Stimulated activated CD8-positive, alpha-beta memory T cell treated with anti-CD3 and anti-CD28 coated beads, Interleukin-15, amount 100 ng/mL, for 4 hours (primary cell): ENCODE measurements around the gene ANAPC2.

Experiments
- DNase-seq, 2 donors: peaks; one replicate each; pipeline ENCODE4 v3.0.0-alpha.2; 2020; ENCODE audit warnings: low read depth in 2 of 2

Gene ANAPC2

DNA sequence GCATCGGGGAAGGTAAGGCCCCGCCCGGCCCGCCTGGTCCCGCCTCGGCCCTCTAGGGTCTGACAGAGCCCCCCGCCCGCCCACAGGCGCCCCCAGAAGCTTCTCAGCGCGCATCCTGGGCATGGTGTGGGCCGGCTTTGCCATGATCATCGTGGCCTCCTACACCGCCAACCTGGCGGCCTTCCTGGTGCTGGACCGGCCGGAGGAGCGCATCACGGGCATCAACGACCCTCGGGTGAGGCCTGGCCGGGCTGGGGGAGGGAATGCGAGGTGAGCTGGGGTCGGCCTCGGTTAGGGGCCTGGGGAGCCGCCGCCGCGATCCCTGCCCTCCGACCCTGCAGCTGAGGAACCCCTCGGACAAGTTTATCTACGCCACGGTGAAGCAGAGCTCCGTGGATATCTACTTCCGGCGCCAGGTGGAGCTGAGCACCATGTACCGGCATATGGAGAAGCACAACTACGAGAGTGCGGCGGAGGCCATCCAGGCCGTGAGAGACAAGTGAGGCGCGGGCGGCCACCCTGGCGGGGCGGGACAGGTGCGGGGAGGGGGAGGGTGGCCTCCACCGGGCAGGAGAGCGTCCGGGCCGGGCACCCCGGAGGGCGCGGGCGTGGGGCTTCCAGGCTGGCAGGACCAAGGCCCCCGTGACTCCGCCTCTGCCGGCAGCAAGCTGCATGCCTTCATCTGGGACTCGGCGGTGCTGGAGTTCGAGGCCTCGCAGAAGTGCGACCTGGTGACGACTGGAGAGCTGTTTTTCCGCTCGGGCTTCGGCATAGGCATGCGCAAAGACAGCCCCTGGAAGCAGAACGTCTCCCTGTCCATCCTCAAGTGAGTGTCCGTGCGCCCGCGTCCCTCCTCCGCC lies 25.6 kb downstream of the ANAPC2 start:
- DNase-seq, result no peak

DNA sequence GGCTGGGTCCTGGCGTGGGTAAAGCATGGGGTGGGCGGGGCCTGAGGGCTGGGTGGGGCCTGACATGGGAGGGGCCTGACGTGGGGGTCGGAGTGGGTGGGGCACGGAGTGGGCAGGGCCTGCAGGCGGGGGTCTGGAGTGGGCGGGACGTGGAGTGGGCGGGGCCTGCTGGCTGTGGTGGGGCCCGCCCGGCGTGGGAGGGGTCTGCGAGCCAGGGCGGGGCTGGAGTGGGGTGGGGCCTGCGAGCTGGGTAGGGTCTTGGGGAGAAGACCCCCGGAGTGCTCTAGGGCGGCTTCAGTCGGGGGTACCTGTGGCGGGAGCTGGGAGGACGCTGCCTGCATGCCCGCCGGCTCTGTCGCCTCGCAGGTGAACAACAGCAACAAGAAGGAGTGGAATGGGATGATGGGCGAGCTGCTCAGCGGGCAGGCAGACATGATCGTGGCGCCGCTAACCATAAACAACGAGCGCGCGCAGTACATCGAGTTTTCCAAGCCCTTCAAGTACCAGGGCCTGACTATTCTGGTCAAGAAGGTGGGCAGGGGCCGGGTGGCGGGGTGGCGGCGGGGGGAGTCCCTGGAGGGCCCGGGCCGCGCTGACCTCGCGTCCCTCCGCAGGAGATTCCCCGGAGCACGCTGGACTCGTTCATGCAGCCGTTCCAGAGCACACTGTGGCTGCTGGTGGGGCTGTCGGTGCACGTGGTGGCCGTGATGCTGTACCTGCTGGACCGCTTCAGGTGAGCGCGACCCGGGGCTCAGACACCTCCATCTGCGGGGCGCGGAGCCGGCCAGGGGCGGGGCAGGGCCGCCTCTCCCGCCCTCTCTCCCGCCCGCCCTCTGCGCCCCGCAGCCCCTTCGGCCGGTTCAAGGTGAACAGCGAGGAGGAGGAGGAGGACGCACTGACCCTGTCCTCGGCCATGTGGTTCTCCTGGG lies 26.5 kb downstream of the ANAPC2 start:
- DNase-seq, result no peak

DNA sequence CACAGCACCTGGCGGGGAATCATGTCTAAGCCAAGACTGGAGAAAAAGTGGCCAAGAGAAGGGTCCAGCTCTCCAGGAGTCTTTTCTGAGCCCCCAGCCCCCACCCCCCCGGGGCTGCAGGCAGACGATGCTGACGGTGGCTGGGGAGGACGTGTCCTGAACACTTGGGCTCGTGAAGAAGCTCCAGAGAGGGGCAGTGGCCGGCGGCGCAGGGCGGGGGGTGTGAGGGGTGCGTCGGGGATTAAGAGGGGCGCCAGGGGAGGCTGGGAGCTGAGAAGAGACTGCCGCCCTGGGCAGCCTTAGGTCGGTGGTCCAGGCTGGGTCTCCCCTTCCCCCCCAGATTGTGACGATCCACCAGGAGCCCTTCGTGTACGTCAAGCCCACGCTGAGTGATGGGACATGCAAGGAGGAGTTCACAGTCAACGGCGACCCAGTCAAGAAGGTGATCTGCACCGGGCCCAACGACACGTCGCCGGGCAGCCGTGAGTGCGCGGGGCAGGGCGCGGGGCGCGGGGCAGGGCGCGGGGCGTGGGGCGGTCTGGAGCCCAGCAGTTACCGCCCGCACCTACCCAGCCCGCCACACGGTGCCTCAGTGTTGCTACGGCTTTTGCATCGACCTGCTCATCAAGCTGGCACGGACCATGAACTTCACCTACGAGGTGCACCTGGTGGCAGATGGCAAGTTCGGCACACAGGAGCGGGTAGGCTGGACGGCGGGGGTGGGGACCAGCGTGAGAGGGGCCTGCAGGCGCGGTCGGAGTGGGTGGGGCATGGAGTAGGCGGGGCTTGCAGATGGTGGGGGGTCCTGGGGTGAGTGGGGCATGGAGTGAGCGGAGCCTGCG lies 27.4 kb downstream of the ANAPC2 start:
- DNase-seq, result no peak

DNA sequence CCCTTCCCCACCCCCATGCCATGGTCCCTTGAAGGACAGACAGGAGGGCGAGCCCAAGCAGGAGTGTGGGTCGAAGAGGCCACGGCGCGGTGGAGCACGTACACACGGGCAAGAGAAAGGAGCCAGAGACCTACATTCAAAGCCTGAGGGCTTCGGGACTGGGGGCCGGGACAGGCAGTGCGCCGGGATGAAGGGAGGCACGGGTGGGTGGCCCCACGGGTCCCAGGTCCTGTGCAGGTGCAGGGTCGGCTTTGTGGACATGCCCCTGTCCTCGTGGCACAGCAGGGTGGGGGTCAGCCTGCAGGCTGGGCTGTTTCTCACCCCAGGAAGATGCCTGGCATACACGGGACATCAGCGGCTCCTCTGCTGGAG lies 28.3 kb downstream of the ANAPC2 start:
- DNase-seq, result no peak

DNA sequence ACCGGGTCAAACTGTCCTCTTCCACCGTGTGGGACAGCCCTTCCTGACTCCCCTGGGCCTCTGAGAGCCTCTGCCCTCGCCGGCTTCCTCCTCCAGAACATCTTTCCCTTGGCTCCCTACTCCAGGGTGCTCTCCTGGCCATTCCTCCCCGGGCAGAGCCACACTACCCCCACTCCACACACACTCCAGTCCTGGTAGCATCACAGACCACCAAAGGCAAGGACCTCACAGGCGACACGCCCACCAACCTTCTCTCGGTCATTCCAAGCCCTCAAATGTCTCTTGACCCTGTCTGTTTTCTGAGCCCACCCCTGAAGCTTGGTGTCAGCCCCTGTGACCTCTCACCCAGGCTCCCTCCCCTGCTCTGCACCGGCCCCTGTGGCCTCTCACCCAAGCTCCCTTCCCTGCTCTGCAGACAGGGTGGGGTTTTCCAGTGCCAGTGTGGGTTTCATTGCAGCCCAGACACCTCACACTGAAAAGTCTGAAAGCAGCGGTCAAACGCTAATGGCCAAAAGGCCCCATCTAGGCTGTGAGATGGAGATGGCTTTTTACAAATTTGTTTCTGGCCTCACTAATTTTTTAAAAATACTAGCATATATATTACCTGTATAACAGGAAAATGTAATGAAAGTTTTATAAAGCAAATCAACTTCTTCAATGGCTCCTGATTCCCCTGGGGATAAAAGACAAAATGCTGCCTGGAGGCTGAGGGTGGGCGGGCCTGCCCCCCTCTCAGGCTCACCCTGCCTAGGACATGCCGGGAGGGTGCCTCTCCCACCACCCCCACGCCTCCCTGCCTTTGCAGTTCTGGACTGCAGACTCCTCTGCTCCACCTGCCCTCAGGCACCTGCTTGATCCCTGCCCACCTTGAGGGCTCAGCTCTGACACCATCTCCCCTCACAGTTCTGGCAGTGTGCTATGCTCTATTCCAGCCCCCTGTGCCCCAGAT lies 29.0 kb downstream of the ANAPC2 start:
- no peak for DNase-seq

DNA sequence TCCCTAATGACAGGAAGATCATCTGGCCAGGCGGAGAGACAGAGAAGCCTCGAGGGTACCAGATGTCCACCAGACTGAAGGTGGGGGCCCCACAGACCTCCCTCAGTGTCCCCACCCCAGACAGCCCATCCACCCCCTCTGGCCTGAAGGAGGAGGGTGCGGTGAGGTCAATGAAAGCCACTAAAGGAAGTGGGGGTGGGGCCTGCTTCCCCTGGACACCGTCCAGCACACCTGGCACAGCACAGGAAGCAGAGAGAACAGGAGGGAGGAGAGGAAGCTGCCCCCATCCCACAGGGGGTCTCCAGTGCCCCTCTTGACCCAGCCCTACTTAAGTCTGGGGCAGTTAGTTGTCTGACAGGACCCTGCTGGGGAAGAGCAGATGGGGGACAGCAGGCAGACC lies 29.7 kb downstream of the ANAPC2 start:
- DNase-seq, result no peak

DNA sequence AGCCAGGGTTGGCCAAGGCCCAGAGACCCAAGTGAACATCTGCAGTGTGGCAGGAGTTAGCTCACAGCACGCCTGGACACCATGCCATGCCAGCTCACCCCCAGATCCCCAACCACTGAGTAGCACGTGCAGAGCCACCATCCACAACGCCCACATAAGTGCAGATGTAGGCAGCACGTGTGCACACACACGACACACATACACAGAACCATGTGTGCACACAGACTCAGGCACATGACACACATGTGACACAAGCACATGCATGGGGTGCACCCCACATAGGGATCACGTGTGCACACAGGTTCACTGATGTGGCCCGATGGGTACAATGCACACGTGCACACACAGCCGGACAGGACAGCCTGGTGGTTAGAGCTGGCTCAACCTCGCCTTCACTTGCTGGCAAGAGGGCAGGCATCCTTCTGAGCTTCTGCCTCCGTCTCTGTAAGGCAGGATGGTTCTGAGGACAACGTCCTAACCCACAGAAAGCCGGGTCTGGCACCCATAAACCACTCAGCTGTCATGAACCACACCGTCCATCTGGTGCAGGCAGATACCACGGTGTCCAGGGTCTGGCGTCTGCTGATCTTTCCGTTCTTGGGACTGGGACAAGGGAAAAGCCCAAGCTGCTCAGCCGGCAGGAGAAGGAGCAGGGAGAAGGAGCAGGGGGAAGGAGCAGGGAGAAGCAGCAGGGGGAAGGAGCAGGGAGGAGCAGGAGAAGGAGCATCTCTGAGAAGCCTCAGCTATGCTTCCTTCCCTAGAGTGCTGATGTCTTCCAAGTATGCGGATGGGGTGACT lies 30.5 kb downstream of the ANAPC2 start:
- DNase-seq, result no peak

DNA sequence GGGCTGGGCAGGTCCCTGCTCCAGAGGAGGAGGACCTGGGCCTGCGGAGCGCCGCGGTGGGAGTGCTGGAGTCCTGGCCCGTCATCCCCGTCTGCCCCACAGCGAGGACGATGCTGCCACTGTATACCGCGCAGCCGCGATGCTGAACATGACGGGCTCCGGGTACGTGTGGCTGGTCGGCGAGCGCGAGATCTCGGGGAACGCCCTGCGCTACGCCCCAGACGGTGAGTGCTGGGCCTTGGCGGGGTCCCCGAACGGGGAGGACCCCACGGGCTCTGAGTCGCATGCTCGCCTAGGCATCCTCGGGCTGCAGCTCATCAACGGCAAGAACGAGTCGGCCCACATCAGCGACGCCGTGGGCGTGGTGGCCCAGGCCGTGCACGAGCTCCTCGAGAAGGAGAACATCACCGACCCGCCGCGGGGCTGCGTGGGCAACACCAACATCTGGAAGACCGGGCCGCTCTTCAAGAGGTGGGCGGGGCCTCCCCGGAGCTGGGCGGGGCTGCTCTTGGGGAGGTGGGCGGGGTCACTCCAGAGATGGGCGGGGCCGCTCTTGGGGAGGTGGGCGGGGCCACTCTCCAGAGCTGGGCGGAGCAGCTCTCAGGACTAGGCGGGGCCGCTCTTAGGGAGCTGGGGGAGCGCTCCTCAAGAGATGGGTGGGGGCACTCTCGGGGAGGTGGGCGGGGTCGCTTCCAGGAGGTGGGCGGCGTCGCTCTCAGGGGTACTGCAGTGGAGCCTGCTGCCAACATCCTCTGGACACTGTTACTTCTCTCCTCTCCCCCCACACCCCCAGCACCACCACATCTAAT lies 31.6 kb downstream of the ANAPC2 start:
- peak; percentile 44 to 69 for DNase-seq

DNA sequence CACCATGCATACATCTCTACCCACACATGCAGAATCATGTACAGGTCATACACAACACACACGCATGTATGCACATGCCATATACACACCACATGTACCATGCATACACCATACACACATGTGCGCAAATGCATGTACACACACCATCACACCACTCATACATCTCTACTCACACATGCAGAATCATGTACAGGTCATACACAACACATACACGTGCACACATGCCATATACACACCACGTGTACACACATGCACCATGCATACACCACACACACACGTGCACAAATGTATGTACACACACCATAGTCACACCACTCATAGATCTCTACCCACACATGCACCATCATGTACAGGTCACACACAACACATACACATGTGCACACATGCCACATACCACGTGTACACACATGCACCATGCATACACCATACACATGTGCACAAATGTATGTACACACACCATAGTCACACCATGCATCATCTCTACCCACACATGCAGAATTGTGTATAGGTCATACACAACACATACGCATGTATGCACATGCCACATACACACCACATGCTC lies 35.4 kb downstream of the ANAPC2 start:
- DNase-seq, result no peak

DNA sequence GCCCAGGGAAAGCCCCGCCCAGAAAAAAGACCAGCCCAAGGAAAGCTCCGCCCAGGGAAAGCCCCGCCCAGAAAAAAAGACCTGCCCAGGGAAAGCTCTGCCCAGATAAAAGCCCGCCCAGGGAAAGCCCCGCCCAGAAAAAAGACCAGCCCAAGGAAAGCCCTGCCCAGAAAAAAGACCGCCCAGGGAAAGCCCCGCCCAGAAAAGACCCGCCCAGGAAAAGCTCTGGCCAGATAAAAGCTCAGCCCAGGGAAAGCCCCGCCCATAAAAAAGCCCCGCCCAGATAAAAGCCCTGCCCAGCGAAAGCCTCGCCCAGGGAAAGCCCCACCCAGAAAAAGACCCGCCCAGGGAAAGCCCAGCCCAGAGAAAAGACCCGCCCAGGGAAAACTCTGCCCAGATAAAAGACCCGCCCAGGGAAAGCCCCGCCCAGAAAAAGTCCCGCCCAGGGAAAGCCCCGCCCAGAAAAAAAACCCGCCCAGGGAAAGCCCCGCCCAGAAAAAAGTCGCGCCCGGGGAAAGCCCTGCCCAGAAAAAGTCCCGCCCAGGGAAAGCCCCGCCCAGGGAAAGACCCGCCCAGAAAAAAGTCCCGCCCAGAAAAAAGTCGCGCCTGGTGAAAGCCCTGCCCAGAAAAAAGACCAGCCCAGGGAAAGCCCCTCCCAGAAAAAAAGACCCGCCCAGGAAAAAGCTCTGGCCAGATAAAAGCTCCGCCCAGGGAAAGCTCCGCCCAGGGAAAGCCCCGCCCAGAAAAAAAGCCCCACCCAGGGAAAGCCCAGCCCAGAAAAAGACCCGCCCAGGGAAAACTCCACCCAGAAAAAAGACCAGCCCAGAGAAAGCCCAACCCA lies 37.5 kb downstream of the ANAPC2 start:
- DNase-seq, result no peak

DNA sequence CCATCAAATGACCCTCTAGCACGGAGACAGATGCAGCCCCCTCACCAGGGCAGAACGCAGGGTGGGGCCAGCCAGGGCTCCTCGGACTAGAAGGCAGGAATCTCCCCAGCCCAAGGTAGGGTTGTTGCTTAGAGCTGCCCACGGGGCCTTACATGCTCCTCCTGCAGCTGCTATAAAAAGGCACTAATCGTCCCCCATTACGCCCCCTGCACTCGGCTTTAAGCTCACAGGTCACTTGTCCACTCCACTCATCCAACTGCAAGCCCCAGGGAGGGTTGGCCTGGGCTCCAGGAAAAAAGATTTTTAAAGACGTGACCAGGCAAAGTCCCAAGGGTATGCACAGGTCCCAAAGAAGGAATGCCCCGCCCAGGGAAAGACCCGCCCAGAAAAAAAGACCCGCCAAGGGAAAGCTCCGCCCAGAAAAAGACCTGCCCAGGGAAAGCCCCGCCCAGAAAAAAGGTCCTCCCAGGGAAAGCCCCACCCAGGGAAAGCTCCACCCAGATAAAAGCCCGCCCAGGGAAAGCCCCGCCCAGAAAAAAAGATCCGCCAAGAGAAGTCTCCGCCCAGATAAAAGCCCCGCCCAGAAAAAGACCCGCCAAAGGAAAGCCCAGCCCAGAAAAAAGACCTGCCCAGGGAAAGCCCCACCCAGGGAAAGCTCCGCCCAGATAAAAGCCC lies 38.3 kb downstream of the ANAPC2 start:
- DNase-seq, result no peak

DNA sequence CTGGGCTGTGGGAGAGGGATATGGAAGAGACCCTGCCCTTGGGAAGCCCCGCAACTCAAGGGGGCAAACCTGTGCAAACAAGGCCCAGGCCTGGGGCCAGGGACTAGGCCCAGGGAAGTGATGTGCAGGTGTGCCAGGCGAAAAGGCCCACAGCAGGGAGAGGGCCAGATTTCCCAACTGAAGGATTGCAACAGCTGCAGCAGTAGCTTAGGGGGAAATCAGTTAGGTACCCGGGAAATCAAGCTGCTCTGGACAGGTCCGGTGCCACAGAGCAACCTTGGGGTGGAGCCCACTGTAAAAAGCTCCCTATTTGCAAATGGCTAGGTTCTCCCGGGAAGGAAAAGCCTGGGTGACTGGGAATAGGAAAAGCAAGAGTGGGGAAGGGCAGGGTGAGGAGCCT lies 39.0 kb downstream of the ANAPC2 start:
- DNase-seq, result no peak

DNA sequence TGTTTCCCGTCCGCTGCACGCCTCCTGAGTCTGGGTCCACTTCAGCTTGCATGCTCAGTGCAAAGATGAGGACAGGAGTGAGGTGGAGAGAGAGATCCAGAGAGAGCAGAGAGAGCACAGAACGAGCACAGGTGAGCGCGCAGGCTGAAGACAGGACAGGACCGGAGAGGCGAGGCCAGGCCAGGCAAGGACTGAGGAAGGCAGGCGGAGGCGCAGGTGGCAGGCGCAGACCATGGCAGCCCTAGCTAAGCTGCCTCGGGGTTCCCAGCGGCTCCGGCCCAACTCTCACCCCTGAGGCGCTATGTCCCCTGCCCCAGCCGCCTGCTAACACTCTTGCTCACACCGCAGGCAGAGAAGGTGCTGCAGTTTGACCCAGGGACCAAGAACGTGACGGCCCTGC lies 39.7 kb downstream of the ANAPC2 start:
- DNase-seq, result no peak

DNA sequence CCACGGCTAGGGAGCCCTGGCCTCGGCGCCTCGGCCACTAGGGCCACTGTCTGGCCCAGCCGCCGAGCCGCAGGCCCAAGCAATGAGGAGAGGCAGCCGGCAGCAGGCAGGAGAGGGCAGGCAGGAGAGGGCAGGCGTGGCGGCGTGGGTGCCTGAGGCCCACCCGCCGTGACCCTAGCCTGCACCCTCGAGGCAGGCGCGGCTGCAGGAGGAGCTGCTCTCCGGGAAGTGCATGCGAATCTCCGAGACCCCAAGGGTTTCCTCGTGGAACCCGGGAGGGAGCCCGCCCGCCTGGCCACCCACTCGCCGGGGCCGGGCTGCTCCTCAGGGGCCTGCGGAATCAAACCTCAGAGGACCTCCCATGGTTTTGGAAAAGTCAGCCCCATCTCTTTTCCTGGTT lies 40.1 kb downstream of the ANAPC2 start:
- DNase-seq, result no peak

DNA sequence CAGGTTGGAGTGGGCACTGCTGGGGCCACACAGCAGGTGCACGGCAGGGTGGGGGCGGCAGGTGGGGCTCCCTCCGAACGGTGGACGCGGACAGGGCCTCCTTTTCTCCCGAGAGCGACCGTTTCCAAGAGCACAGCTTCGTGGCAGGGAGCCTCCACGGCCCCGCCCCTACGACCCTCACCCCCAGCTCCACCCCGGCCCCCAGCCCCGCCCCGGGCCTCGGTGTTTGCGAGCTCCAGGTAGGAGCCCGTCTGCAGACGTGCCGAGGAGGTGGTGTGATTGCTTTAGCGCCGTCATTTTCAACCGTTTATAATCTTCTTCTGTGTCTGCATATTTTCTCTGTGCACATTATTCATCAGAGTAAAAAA lies 40.6 kb downstream of the ANAPC2 start:
- no peak for DNase-seq

DNA sequence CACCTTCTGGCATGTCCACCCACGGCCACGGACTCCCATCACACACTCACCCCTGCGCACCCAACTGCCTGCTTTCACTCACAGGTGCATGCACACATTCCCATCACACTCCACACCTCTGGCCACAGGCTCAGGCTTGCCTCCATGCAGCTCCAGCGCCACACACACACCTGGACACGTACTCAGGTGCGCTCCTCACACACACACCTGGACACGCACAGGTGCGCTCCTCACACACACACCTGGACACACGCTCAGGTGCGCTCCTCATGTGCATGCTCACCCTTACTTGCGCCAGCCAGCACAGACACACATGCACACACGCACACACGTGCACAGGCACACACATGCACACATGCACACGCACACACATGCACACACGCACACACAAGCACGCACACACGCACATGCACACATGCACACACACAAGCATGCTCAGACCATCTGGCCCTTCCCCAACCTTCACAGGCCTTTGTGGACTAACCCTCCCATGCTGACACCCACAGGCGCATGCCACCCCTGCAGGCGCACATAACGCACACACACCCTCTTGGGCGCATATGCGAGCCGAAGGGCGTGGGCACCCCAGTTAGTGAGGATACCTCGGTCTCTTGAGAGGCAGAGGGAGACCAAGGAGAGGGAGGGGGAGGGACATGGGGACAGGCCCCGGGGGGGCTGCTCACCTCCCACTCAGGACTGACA lies 41.1 kb downstream of the ANAPC2 start:
- no peak for DNase-seq

DNA sequence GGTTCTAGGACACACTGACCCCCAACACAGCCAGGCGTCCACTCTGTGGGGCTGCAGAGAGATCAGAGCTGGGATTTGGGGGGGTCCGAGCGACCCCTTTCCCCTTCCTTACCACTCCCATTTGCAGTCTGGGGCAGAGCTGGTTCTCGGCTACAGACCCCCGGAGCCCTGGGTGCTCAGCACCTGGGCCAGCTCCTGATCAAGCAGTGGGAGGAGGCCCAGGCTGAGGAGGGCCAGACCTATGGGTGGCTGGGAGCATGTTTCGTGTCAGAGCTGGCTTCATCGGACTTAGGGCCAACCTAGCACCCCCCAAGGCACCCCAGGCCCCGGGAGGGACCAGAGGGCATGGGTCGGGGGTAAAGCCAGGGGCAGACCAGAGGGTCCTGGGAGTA lies 41.8 kb downstream of the ANAPC2 start:
- no peak for DNase-seq
